Neural cell (in vitro differentiated cells): ENCODE measurements around the gene CSH1.

Source experiments
- CTCF ChIP-seq: fragments of 450-650 bp; IDR thresholded peaks from 2 replicates; pipeline ENCODE4 v1.5.1; 2014; ENCODE audit warnings: antibody characterized with exemption, mild to moderate bottlenecking, moderate library complexity; ENCODE audit not compliant: poor library complexity, severe bottlenecking
- EZH2 ChIP-seq: fragments of 200-600, 300-800 bp; shearing (Covaris generic), sonication (generic); IDR thresholded peaks from 2 replicates; pipeline ENCODE4 v1.6.1; 2014; ENCODE audit warnings: antibody characterized with exemption, low read length, borderline replicate concordance, mild to moderate bottlenecking; ENCODE audit not compliant: insufficient read depth, poor library complexity, severe bottlenecking
- POLR2AphosphoS5 ChIP-seq: IDR thresholded peaks from 2 replicates; pipeline ENCODE4 v1.6.1; 2012
- RAD21 ChIP-seq: fragments of 450-650 bp; conservative IDR thresholded peaks from 2 replicates; pipeline ENCODE4 v1.6.1; 2014; ENCODE audit warnings: antibody characterized with exemption, mild to moderate bottlenecking, moderate library complexity
- REST ChIP-seq: IDR thresholded peaks from 2 replicates; pipeline ENCODE4 v1.6.1; 2012; ENCODE audit warnings: borderline replicate concordance

GRCh38 chr17:63937920-63938319 is 41.5 kb upstream of the CSH1 start:
- TF ChIP-seq POLR2AphosphoS5 (no peak), REST (no peak), EZH2 (no peak), CTCF (no peak), RAD21 (no peak)
